Measurements from ENCODE around the gene TERB1.

- TF ChIP-seq CTCF (IDR thresholded peaks at IDR 0.05 in 8 of 11, conservative IDR thresholded peaks at IDR 0.05 in 3 of 11) (peak; percentile 84 to 99 (median 98)), POLR2AphosphoS5 (IDR thresholded peaks at IDR 0.05) (peak; percentile 97)
These were observed 29.3 kb upstream of the TERB1 start, which contains the start of gene NAE1 for GRCh38 chr16:66830422-66831404.
